ENCODE results near the gene CD69.

CD69 gene

GRCh38 chr12:9779209-9779608, 18.5 kb upstream of the CD69 start:
- no peak for ATAC-seq

- no peak for ATAC-seq
Measured at GRCh38 chr12:9776781-9777180, 16.1 kb upstream of the CD69 start.

- no peak for ATAC-seq
Measured at GRCh38 chr12:9773216-9773877, 12.6 kb upstream of the CD69 start.

GRCh38 chr12:9763025-9763424, 2.3 kb upstream of the CD69 start:
- ATAC-seq: no peak

GRCh38 chr12:9762369-9762768, 1.7 kb upstream of the CD69 start:
- ATAC-seq: no peak

GRCh38 chr12:9761419-9761781, 699 bp upstream of the CD69 start:
- peak; percentile 14 to 18 for ATAC-seq

GRCh38 chr12:9760120-9760519, 581 bp downstream of the CD69 start:
- no peak for ATAC-seq

GRCh38 chr12:9759694-9760093, 1.0 kb downstream of the CD69 start:
- ATAC-seq: no peak

- ATAC-seq: no peak
Measured at GRCh38 chr12:9758119-9758518, 2.6 kb downstream of the CD69 start.

- ATAC-seq: no peak
Measured at GRCh38 chr12:9757433-9758025, 3.2 kb downstream of the CD69 start.

- ATAC-seq: no peak
Measured at GRCh38 chr12:9756706-9757105, 4.0 kb downstream of the CD69 start.

GRCh38 chr12:9756170-9756569, 4.5 kb downstream of the CD69 start:
- ATAC-seq: no peak

- no peak for ATAC-seq
Measured at GRCh38 chr12:9755567-9755966, 5.1 kb downstream of the CD69 start.

GRCh38 chr12:9755035-9755434, 5.7 kb downstream of the CD69 start:
- ATAC-seq: no peak

- ATAC-seq: no peak
Measured at GRCh38 chr12:9754099-9754927, 6.4 kb downstream of the CD69 start.

- ATAC-seq: no peak
Measured at GRCh38 chr12:9753498-9753897, 7.2 kb downstream of the CD69 start.

- ATAC-seq: no peak
Measured at GRCh38 chr12:9753073-9753472, 7.6 kb downstream of the CD69 start.

GRCh38 chr12:9752145-9752933, 8.4 kb downstream of the CD69 start:
- ATAC-seq: peak; percentile 3 to 9

GRCh38 chr12:9751204-9752144, 9.2 kb downstream of the CD69 start:
- ATAC-seq: peak; percentile 28 to 33

- peak; percentile 70 to 71 for ATAC-seq
Measured at GRCh38 chr12:9750276-9751203, 10.2 kb downstream of the CD69 start.

- no peak for ATAC-seq
Measured at GRCh38 chr12:9749640-9750039, 11.1 kb downstream of the CD69 start.
